Skin of body (tissue), 2 donors: ENCODE measurements around the gene PDE8A. TPM values are rescaled to one million over a fixed set of nuclear protein-coding genes. Genes with fewer than 3 reads are reported as not detected.
"Not testable (repeated sequence)": the region's sequence is repeated elsewhere in the genome, so short reads cannot be mapped to it uniquely, and the experiment has no call there.

Experiments
- DNase-seq: peaks from one replicate; lab custom pipeline; 2025; lab: John Stamatoyannopoulos, UW
- total RNA-seq: library from RNA; depleted of rRNA; stranded (reverse); fragments of >200 nt; gene quantifications from one replicate; pipeline ENCODE4 v1.2.3, GENCODE V29; 2014

Gene PDE8A
- total RNA-seq, 1 donor from 2014 or later, result 52.2 TPM

DNA sequence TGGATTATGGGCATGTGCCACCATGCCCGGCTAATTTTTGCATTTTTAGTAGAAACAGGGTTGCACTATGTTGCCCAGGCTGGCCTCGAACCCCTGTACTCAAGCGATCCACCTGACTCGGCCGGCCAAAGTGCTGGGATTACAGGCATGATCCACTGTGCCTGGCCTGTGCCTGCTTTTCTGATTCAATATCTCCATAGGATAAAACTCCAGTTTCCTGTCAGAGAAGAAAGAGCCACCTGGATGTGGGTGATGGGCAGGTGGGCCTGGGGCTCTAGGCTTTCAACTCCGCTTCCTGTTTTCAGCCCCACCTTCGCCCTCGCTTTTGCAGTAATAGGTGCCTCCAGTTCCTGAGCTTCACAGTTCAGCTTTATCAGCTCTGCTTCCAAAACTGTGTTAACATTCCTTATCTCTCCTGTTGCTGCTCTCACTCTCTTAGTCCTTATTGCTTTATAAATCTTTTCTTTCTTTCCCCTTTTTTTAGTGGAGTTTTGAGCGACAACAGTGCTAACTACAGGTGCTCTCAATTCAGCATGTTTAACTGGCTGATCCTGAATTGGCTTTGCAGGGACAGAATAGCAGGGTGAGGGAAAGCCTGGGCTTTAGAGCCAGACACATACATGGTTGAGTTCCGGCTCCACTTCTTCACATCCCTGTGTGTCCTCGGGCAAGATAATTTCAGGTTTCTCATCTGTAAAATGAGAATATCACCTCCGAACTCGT, 21.1 kb upstream of the PDE8A start:
- DNase-seq, result no peak

DNA sequence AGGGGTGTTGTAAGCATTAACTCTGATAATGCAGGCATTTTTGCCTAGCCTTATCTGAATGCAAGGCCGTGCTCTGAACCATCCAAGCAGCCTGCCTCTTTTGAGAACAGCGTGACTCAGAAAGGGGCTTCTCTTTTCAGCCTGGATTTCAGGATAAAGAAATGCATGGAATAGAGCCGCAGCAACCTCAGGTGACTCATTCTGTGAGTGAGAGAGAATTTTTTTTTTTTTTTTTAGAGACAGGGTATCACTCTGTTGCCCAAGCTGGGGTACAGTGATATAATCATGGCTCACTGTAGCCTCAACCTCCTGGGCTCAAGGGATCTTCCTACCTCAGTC, 20.6 kb upstream of the PDE8A start:
- no peak for DNase-seq

DNA sequence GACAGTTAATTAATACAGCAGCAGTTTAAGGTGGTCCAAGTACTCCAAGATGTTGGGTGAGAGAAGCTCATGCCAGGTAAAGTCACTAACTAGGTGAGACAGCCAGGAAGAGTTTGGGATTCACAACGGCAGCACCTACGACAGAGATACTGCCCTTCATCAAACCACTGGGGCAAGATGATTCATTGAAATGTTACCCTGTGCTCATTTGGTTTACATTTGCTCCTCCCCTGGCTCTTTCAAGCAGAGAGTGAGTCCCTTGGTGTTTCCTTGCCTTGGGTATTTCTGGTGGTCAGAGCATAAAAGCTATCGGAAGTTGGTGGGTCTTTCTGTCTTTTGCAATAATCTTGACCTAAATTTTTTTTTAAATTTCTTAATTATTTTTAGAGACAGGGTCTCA, 19.9 kb upstream of the PDE8A start:
- no peak for DNase-seq

DNA sequence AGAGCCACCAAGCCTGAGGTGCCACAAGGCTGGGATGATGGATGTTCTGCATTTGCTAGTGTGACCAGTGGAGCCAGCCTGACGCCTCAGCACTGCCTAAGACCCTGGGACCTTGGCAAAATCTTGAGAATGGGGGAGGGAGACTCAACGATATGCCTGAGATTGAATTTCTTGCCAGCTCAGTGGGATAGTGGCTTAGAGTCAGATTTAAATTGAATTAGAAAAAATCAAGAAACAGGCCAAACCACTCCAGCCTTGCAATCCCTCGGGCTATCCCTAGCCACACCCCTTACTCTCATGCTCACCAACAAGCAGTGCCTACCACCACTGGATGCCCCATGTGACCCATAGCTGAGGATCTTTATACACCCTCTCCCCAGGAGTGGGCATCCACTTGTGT, 18.7 kb upstream of the PDE8A start:
- DNase-seq, result no peak

DNA sequence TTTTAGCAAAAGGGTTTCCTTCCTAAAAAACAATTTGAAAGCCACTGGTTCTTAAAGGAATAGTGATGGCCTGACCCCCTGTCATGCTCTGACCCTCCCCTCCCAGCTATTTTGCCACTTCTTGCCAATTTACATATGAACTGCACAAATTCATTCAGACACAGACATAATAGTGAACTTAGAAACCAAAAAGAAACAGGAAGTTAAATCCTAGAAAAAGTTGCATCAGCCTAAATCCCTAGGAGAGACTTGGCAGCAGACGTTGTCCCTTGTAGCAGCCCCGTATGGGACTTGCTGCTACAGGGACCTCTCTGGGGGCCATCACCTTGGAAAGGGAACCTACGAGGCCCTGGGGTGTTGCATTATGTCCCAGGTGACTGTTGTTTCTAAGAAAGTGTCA, 14.3 kb upstream of the PDE8A start:
- DNase-seq, result no peak

DNA sequence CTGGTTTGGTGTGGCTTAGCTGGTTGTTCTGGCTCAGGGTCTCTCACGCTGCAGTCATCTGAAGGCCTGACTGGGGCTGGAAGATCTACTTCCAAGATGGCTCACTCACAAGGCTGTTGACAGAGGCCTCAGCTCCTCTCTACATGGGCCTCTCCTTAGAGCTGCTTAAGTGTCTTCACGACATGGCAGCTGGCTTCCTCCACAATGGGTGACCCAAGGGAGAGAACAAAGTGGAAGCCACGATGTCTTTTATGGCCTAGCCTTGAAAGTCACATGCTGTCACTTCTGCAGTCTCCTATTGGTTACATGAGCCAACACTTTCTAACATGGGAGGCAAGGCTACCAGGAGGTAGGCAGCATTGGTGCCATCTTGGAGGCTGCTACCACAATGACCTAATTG, 13.4 kb upstream of the PDE8A start:
- DNase-seq, result no peak

DNA sequence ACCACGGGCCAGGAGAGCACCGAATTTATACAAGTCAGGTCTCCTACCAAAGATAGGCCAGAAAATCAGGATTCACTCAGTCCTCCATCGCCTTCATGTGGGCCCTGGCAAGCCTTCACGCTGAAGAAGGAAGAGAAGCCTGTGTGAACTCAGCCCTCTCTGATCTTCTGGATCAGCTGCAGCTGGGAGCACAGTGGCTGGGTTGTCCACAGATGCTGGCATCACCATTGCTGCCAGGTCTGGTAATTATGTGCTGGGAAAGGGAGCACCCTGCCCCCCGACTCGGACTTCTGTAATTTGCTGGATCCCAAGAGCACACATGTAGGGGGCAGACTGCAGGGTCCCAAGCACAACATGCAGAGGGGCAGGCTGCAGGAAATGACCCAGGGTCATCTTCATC, 12.4 kb upstream of the PDE8A start:
- DNase-seq, result no peak

DNA sequence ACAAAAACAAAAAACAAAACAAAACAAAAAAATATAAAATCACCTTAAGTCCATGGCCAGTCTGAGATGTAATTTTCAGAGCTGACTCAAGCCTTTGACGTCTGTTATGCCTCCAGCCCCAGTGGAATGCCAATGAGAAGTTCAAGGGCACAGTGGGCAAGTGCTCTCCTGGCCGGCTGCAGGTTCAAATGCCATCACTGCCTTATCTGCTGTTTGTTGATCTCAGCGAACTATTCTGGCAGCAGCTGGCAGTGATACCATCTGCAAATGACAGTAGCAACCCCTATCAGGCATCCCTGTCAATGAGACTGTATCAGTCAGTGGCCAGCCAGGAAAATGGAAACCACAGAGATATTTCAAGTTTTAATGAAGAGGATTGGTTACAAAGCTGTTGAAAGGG, 10.8 kb upstream of the PDE8A start:
- no peak for DNase-seq

DNA sequence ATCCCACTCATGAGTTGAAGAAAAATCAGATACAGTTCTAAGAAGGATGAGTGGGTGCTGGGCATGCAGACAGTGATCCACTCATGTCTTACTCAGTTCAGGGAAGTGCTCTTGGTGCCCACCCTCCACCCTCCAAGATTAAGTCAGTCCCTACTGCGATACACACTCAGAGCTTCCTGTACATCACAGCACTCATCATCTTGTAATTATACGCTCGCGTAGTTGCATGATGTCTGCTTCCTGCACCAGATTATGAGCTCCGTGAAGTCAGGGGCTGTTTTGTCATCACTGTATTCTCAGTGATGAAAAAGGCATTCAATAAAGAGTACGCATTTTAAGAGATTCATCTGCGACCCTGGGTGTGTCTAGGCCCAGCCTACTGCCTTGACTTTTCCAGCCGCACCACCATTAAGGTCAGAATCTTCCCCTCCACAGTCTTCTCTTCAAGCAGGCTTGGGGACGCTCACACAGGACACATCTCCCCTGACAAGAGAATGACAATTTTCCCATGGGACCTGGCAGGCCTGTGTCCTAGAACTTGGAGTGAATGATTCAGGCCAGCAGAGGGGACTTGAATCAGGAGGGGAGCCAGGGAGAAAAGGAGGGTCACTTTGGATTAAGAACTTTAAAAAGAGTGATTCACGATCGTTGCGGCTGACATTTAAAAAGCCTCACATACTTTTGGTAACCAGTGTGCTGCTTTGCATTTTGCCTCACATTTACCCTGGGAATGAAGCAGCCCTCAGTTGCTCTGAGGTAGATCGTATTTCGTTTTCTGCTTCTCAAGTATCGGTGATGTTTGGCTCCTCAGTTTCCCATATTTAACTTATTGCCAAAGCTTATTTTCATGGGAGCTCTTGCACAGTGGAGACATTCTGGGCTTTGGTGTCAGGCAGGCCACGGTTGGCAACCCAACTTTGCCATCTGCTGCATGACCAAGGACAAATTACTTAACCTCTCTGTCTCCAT, 7.9 kb upstream of the PDE8A start:
- no peak for DNase-seq

DNA sequence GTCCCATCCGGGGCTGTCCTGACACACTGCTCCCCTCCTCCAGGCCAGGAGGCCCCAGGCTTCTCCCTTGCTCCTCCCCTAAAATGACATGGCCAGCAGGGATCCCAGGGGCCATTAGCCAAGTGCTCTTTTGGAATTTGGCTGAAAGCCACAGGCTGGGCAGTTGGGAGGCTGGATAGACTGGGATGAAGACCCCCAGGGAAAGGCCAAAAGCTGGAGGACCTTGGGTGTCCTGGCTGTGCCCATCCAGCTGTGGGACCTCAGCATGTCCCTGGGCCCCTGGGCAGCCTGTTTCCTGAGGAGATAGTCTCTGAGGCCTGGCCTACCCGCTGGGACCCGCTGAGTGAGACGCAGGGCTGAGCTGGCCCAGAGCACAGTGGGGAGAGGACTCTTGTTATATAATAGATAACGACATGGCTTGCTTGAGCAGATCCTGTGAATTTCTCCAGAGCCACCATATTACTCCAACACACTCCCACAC, 5.7 kb upstream of the PDE8A start:
- no peak for DNase-seq

DNA sequence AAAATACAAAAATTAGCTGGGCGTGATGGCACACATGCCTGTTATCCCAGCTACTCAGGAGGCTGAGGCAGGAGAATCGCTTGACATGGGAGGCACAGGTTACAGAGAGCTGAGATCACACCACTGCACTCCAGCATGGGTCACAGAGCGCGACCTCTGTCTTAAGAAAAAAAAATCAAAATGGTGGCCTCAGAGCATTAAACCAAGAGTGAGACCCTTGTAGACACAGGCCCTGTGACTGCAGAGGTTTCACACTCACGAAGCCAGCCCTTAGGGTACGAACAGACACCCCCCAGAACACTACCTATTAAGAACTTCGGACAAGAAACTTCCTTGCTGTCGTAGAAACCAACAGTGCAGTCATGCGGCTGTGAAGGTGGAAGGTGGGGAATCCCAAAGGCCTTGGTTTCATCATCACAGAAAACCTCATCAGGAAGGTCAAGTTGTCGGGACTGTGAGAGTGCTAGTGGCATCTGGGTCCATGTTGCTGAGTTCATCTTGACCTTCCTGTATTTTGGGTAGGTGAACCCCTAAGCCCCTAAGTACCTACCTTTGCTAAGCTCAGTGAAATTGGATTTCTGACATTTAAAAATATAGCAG, 4.8 kb upstream of the PDE8A start:
- DNase-seq, result no peak

DNA sequence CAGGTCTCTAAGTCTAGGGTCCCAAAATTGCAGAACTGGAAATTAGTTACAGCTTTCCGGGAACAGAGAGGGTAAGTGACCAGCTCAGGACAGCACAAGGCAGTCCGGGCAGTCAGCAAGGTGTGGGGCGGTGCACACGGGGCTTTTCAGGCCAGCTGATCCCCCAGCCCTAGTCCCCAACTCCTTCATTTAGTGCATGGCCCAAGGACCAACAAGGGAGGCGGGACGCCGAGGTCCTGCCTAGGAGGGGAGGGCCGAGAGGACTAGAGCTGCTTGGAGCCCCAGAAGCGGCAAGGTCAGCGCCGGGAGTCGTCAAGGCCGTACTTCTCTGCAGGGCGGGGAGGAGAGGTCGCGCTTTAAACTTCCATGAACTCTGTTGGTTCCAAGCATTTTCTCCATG, 2.0 kb upstream of the PDE8A start:
- no peak for DNase-seq

DNA sequence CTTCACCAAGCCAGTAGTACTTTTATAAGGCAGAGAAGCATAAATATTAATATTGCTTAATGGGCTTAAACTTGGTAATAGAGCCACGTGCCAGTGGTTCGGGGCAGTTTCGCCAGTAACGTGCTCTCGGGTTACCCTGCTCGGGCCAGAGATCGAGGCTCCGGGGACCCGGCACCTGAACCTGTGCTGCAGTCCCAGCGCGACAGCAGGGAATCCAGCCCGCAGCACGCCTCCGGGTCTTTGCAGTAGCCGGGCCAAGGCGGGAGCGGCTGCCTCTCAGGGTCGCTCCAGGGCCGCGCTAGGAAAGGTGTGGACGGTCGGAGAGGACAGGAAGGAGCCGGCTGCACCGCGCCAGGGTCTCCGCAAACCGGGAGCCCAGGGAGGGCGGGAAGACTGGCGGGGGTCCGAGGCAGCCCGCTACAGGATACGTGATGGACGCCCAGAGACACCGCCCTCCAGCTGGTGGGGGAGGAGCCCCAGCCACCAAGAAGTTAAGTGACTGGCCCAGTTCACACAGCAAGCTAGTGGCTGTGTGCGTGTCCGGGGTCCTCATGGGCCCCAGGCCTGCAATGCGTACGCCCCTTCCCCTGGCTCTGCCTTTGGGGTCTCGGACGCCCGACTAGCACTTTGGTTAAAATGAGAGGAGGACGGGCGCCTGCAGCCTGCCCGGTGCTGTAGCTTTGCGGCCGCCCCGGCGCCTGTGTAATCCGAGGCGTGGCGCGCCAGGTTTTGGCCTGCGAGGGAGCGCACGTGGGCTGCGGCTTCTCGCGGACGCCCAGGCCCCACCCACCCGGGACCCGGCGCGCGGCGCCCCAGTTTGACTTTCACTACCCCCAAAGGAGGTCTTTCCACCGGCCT, 1.2 kb upstream of the PDE8A start:
- peak; percentile 79 for DNase-seq

DNA sequence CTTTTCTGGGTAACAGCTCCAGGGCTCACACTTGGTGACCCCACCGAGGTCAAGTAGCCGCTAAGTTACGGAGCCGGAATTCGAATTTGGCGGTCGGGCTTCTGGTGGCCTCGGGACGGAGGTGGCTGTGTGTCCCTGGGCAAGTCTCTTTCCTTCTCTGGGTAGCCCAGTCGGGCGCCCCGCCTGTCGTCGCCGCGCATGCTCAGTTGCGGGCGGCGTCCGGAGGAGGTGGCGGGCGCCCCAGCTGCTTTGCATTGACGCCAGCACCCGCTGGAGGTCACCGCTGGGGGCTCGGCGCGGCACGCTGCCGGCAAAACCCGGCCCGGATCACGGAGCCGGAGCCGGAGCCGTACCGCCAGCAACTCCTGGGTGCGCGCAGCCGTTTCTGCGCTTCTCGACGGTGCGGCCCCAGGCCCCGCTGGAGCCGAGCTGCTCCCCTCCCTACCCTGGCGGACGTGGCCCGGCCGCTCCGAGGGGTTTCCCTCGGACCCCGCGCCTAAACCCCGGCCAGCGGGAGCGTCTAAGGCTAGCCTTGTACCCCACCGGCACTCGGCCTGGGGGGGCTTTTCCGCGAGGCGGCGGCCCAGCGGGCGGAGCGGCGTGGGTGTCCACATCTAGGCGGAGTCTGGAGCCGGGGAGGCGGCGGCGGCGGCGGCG, 474 bp upstream of the PDE8A start:
- peak; percentile 96 for DNase-seq

DNA sequence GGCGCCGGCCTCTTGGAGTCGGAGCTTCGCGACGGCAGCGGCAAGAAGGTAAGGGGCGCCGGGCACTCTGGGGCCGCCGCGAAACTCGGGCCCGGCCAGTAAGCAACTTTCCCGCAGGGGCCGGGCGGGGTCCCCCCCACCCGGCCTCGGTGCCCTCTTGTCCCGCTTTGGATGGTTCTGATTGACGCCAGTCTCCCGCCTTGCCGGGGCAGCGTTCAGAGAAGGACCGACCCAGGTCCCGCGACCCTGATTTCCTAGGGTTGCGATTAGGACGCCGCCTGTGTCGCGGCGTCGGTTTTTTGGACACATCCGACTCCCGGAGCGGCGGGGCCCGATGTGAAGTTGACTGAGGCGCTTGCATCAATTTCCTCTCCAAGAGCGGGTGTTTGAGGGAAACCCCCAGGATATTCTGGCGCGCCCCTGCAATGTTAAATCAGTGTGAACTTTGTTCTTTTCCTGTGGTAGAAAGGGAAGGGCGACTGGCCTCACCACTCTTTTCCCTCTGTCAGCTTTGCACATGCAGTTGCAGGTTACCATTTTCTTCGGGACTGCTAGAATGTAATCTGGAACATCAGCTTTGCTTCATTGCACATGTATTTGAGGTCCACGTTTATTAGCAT, 755 bp downstream of the PDE8A start:
- peak; percentile 19 for DNase-seq

DNA sequence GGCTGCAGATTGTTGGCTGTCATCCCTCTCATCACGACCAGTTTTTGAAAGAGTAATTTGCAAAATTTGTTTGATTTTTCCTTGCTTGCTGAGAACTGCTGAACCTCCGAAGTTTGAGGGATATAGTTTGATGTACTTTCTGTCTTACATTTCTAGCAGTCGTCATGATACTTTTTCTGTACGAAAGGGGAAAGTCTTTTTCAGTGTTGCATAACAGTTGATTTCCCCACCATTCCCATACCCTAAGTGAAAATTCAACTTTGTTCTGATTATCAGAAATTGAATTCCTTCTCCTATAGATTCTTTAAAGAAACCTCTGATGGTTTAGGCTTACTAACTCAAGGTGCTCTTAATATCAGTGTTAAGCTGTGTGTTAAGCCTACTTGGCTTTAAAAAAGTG, 1.6 kb downstream of the PDE8A start:
- DNase-seq, result no peak

DNA sequence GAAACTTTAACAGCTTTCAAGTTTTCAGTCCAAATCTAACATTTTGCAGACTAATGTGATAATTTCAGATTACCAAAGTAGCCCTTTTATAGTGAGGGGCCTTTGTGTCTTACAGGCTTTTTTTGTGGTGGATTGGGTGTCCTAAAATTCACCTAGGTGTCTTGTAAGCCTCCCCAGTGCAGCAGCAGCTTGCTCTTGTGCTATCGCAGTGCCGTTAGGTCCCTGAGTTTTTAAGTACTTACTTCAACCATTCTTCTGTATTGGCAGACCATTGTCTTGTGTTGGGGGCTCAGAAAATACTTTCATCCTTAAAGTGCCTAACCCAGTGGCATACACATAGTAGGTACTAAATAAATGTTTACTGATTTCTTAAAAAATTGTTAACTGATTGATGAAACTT, 2.1 kb downstream of the PDE8A start:
- no peak for DNase-seq

DNA sequence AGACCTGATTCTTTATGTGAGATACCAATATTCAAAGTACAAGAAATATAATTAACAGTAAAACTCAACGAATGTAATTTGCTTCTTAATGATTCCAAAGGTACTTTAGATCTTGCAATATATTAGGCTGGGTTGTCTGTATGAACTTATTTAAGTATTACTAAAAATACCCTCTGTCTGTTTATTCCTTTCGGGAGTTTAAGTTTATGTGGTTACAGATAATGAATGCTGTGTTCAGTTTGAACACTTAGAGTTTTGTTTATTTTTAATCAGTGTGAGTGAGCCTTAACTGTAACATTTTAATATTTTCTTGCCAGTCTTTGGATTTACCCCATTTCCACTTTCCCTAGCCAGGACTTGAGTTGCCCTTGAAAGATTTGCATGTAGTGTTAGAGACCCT, 3.5 kb downstream of the PDE8A start:
- DNase-seq, result no peak

DNA sequence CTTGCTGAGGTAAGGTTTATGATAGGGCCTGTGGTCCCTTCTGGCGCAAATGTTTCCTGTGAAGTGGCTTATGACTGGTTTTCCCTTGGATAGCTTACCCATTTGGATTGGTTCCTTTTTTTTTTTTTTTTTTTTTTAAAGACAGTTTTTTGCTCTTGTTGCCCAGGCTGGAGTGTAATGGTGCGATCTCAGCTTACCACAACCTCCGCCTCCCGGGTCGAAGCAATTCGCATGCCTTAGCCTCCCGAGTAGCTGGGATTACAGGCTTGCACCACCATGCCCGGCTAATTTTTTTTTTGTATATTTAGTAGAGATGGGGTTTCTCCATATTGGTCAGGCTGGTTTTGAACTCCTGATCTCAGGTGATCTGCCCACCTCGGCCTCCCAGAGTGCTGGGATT, 5.7 kb downstream of the PDE8A start:
- not testable (repeated sequence) for DNase-seq

DNA sequence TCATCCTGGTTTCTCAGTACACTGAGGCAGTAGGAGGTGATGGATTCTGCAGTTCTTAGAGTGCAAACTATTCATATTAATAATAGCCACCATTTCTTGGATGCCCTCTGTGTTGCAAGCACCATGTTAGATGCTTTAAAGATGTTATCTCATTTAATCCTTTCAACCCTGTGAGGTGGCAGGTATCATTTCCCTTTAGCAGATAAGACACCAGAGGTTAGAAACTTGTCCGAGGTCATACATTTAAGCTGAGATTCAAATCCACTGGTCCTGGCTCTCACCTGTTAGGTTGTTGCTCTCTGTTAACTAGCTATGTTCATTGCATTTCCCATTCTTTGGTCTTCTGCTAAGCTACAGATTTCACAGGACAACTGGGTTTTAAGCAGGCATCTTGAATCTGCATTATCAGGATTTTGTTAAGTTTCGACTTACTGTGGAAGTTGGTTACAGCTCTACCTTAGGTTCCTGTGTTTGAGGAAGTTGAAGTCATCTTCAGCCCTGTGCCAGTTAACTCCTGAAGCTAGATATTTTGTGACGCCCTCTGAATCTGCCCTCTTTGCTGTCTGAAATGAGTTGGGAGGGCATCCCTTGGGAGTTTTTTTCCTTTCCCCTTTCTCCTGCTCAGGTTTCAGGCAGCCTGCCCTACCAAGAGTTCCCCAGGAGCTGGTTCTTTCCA, 6.4 kb downstream of the PDE8A start:
- DNase-seq, result no peak
